ENCODE measurements around the gene SPRYD7.
"Not testable (repeated sequence)": the region's sequence is repeated elsewhere in the genome, so short reads cannot be mapped to it uniquely, and the experiment has no call there.

The SPRYD7 gene

GRCh38 chr13:49932066-49932465 lies 4.1 kb downstream of the SPRYD7 start:
- no peak for DNase-seq

GRCh38 chr13:49927755-49928154 lies 8.4 kb downstream of the SPRYD7 start:
- DNase-seq: no peak

- DNase-seq: no peak
Measured at GRCh38 chr13:49925881-49926418, 10.2 kb downstream of the SPRYD7 start.

- DNase-seq: no peak
Measured at GRCh38 chr13:49922301-49922700, 13.8 kb downstream of the SPRYD7 start.

- not testable (repeated sequence) for DNase-seq
Measured at GRCh38 chr13:49920969-49921368, 15.2 kb downstream of the SPRYD7 start.

GRCh38 chr13:49918106-49918505 lies 18.0 kb downstream of the SPRYD7 start:
- DNase-seq: not testable (repeated sequence)

- DNase-seq: no peak
Measured at GRCh38 chr13:49914947-49915346, 21.2 kb downstream of the SPRYD7 start.

- DNase-seq: no peak
Measured at GRCh38 chr13:49908637-49909036, 27.5 kb downstream of the SPRYD7 start.

GRCh38 chr13:49904729-49905456 lies 31.2 kb downstream of the SPRYD7 start:
- no peak for DNase-seq

- DNase-seq: no peak
Measured at GRCh38 chr13:49898792-49899191, 37.3 kb downstream of the SPRYD7 start.

- DNase-seq: no peak
Measured at GRCh38 chr13:49897713-49898112, 38.4 kb downstream of the SPRYD7 start.

GRCh38 chr13:49895826-49896225 lies 40.3 kb downstream of the SPRYD7 start:
- DNase-seq: no peak

GRCh38 chr13:49893591-49893990 lies 42.5 kb downstream of the SPRYD7 start:
- DNase-seq: no peak

GRCh38 chr13:49890376-49890775 lies 45.8 kb downstream of the SPRYD7 start:
- no peak for DNase-seq

GRCh38 chr13:49878682-49879081 lies 57.5 kb downstream of the SPRYD7 start:
- no peak for DNase-seq

- DNase-seq: no peak
Measured at GRCh38 chr13:49877629-49878218, 58.4 kb downstream of the SPRYD7 start.

- no peak for DNase-seq
Measured at GRCh38 chr13:49874430-49874829, 61.7 kb downstream of the SPRYD7 start.

GRCh38 chr13:49869519-49869918 lies 66.6 kb downstream of the SPRYD7 start:
- DNase-seq: no peak

GRCh38 chr13:49867834-49868233 lies 68.3 kb downstream of the SPRYD7 start:
- no peak for DNase-seq

- DNase-seq: no peak
Measured at GRCh38 chr13:49865218-49865617, 70.9 kb downstream of the SPRYD7 start.

GRCh38 chr13:49864509-49864908 lies 71.6 kb downstream of the SPRYD7 start:
- DNase-seq: no peak

Measured in retina (tissue), 1 donor.